Nephron (organoid): Measurements from ENCODE around the gene HYDIN.

Source experiments
- H3K27ac Mint-ChIP-seq, 3 experiments: 2 replicates each; pipeline ENCODE4 v1.8.0; 2020; ENCODE audit warnings: mixed read lengths in 3 of 3, mild to moderate bottlenecking in 2 of 3, moderate library complexity in 1 of 3
- H3K27me3 Mint-ChIP-seq: 2 replicates; pipeline ENCODE4 v1.8.0; 2021; ENCODE audit warnings: low read depth, mild to moderate bottlenecking, moderate library complexity, mixed read lengths
- H3K36me3 Mint-ChIP-seq: 2 replicates; pipeline ENCODE4 v1.8.0; 2020; ENCODE audit warnings: low read depth, mixed read lengths
- H3K4me1 Mint-ChIP-seq: 2 replicates; pipeline ENCODE4 v1.8.0; 2020; ENCODE audit warnings: mixed read lengths
- H3K4me3 Mint-ChIP-seq, 3 experiments: 2 replicates each; pipeline ENCODE4 v1.8.0; 2020; ENCODE audit warnings: mild to moderate bottlenecking in 3 of 3, mixed read lengths in 3 of 3, moderate library complexity in 2 of 3
- H3K9me3 Mint-ChIP-seq: 2 replicates; pipeline ENCODE4 v1.8.0; 2020; ENCODE audit warnings: mixed read lengths
- TF ChIP-seq, protein P1 (sequence below), 3 experiments: fragments of 200-600 bp; sonication (generic); IDR thresholded peaks; one replicate each; pipeline ENCODE4 v1.5.0; 2021; ENCODE audit warnings: antibody characterized with exemption in 3 of 3; ENCODE audit not compliant: unreplicated experiment in 3 of 3

The HYDIN gene

DNA sequence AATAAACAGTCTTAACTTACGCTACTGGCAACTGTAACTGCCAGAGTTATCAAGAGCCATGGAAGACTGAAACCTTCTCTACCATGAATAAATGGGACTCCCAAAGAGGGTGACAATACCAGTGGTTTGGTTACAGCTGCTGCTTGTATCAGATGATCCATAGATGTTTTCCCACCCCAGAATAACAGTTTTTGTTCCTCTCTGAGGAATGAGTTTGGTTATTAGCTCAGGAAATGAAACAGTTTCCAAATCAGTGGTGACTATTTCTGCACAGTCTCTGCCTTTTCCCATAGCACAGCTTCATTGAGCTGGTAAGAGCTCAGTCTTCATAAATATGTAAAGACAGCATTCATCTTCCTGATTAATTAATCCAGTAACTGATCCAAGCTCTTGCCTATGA lies 14.0 kb upstream of the HYDIN start:
- TF ChIP-seq, protein P1, sequence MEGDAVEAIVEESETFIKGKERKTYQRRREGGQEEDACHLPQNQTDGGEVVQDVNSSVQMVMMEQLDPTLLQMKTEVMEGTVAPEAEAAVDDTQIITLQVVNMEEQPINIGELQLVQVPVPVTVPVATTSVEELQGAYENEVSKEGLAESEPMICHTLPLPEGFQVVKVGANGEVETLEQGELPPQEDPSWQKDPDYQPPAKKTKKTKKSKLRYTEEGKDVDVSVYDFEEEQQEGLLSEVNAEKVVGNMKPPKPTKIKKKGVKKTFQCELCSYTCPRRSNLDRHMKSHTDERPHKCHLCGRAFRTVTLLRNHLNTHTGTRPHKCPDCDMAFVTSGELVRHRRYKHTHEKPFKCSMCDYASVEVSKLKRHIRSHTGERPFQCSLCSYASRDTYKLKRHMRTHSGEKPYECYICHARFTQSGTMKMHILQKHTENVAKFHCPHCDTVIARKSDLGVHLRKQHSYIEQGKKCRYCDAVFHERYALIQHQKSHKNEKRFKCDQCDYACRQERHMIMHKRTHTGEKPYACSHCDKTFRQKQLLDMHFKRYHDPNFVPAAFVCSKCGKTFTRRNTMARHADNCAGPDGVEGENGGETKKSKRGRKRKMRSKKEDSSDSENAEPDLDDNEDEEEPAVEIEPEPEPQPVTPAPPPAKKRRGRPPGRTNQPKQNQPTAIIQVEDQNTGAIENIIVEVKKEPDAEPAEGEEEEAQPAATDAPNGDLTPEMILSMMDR (IDR thresholded peaks at IDR 0.05; ENCODE audit: unreplicated experiment in 3 of 3) = no peak
- Mint-ChIP-seq H3K4me3 (no peak overlapping the region), H3K27me3 (peaks cover 5% of the 10 kb centered on the region), H3K36me3 (no peaks in the 10 kb centered on the region), H3K4me1 (no peaks in the 10 kb centered on the region), H3K9me3 (no peaks in the 10 kb centered on the region), H3K27ac (no peak overlapping the region)

DNA sequence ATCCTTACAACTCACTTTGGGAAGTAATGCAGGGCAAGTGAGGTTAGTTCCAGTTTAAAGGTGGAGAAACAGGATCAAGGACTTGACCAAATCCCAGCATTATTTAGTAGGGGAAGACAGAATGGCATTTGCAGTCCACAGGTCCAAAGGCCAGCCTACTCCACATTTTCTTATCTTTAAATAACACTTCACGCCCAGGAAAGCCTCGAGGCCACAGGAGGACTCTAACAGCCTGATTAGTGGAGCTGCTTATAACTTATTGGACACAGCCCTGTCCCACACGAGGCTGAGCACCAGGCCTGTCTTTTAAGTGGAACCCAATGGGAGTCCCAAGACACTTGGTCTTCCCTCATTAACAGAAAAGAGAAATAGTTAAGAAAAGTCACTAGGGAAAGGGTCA lies 12.1 kb upstream of the HYDIN start:
- Mint-ChIP-seq H3K4me3 (no peak overlapping the region), H3K4me1 (no peaks in the 10 kb centered on the region), H3K36me3 (no peaks in the 10 kb centered on the region), H3K9me3 (peaks cover 2% of the 10 kb centered on the region), H3K27ac (no peak overlapping the region), H3K27me3 (peaks cover 9% of the 10 kb centered on the region)
- TF ChIP-seq, protein P1 (IDR thresholded peaks at IDR 0.05; ENCODE audit: unreplicated experiment in 3 of 3) = no peak

DNA sequence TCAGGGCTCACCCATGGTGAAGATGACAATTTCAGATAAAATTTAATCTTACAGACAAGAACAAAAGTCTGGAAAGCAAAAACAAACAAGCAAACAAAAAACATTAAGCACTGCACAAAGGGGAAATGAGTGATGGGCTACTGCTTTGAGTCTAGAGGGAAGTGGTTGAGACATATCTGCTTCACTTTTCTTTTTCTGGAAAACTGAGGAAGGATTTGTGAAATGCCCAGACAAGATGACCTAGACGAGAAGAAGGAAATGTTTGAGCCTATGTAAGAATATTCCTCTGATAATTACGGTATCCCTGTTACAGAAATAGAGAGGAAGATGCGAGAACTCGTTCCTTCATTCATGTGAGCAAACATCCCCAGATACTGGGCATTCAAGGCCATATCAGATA lies 11.5 kb upstream of the HYDIN start:
- H3K36me3 Mint-ChIP-seq = no peaks in the 10 kb centered on the region
- H3K9me3 Mint-ChIP-seq = peaks cover 2% of the 10 kb centered on the region
- no peak overlapping the region for H3K27ac Mint-ChIP-seq
- H3K4me3 Mint-ChIP-seq = no peak overlapping the region
- peaks cover 9% of the 10 kb centered on the region for H3K27me3 Mint-ChIP-seq
- H3K4me1 Mint-ChIP-seq = no peaks in the 10 kb centered on the region
- TF ChIP-seq, protein P1 (IDR thresholded peaks at IDR 0.05; ENCODE audit: unreplicated experiment in 3 of 3) = no peak

DNA sequence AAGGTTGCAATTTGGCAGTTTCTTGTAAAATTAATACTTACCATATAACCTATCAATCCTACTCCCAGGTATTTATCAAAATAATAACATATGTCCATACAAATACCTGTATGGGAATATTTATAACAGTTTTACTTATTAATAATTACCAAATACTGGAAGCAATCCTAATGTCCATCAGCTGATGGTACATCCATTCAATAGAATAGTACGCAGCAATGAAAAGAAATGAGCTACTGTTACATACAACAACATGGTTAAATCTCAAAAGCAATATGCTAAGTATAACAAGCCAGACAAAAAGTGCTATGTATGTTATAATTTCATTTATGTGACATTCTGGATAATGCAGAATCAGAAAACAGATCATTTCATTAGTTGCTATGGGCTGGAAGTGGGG lies 1.2 kb downstream of the HYDIN start:
- peaks cover 7% of the 10 kb centered on the region for H3K27me3 Mint-ChIP-seq
- H3K4me3 Mint-ChIP-seq = peak overlapping the region; percentile 29 to 98 (median 97)
- H3K27ac Mint-ChIP-seq = no peak overlapping the region
- peaks cover 27% of the 10 kb centered on the region for H3K36me3 Mint-ChIP-seq
- H3K4me1 Mint-ChIP-seq = peaks cover 7% of the 10 kb centered on the region
- peaks cover 37% of the 10 kb centered on the region for H3K9me3 Mint-ChIP-seq
- TF ChIP-seq, protein P1 (IDR thresholded peaks at IDR 0.05; ENCODE audit: unreplicated experiment in 3 of 3) = no peak

DNA sequence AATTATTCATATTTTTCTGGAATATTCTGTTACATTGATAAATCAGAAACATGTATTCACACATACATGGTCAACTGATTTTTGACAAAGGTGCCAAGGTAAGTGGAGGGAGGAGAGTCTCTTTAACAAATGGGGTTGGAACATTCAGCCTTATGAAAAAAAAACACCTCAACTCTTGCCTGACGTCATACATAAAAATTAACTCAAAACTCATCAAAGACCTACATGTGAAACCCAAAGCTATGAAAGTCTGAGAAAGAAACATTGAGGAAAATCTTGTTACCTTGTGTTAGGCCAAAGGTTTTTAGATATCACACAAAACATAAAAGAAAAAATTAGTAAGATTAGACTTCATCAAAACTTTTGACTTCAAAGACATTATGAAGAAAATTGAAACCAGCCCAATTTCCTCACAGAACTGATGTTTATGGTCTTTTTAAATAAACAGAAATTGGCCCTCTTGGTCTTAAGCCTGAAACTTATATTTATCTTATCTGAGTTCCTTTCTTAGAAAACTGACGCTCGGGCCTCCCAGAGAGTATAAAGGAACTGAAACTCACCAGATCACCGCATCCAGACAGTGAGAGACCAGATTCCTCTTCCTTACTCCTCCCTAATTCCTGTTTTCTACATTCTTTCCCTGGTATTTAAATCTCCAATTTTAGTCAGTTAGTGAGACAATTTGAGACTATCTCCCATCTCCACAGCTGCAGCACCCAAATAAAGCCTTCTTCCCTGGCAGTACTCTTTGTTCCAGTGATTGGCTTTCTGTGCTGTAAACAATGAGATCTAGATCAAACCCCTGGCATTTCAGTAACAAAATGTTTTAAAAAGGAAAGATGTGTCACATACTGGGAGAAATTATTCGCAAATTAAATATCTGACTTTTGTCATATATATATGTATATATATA lies 4.0 kb downstream of the HYDIN start:
- Mint-ChIP-seq H3K4me1 (peaks cover 7% of the 10 kb centered on the region), H3K9me3 (peaks cover 52% of the 10 kb centered on the region), H3K27ac (no peak overlapping the region), H3K27me3 (no peaks in the 10 kb centered on the region), H3K4me3 (no peak overlapping the region), H3K36me3 (peaks cover 35% of the 10 kb centered on the region)
- TF ChIP-seq, protein P1 (IDR thresholded peaks at IDR 0.05; ENCODE audit: unreplicated experiment in 3 of 3) = no peak

DNA sequence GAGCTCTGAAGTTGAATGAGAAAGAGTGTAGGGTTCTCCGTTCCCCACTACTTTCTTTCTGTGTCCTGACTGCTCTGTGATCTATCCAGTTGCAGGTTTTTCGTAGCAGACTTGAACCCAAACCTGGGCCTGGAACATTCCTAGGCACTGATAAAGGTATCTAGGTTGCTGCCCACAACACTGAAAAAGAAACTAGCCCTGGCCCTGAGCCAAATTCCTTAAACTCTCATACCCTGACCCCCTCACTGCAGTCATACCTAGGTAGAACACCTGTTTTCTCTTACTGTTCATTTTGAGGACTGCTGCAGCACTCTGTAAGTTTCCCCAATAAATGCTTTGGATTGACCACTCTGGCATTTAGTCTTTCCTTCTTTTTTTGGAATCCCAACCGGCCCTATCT lies 5.4 kb downstream of the HYDIN start:
- H3K4me1 Mint-ChIP-seq = no peaks in the 10 kb centered on the region
- TF ChIP-seq, protein P1 (IDR thresholded peaks at IDR 0.05; ENCODE audit: unreplicated experiment in 3 of 3) = no peak
- no peak overlapping the region for H3K4me3 Mint-ChIP-seq
- no peak overlapping the region for H3K27ac Mint-ChIP-seq
- peaks cover 32% of the 10 kb centered on the region for H3K36me3 Mint-ChIP-seq
- peaks cover 50% of the 10 kb centered on the region for H3K9me3 Mint-ChIP-seq
- H3K27me3 Mint-ChIP-seq = no peaks in the 10 kb centered on the region
